ENCODE data around the gene IPO13.

Gene IPO13

DNA sequence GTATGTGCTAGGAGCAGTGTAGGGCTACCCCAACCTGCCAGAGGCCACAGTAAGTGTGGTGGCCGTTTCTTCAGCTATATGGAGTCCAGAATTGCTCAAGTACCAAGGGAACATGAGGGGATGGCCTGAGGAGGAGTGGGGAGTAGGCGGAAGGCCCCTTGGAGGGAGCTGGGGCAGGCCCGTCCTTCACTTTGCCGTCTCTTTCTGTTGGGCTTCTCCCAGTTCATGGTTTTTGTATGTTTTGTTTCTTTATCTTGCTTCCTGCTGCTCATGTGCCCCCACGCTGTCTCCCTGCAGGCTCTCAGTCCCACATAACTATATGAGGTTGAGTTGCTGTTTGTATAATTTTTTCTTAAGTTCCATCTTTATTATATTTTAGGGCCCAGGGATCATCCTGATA is 17.1 kb downstream of the IPO13 start:
- WGBS, 2 experiments, result 92 to 96% methylated on average over 4 to 5 of the region's 5 CpGs
- Histone ChIP-seq H3K4me1 (ENCODE audit: control insufficient read depth, insufficient read depth, low read length) (no peaks in the 10 kb centered on the region), H3K36me3 (ENCODE audit: control insufficient read depth, insufficient read depth, low read length) (no peaks in the 10 kb centered on the region), H3K4me3 (ENCODE audit: insufficient read depth, low read depth, low read length) (no peak overlapping the region), H3K27ac (ENCODE audit: insufficient read depth, low read depth, low read length, poor library complexity, severe bottlenecking) (no peak overlapping the region), H3K9me3 (ENCODE audit: control insufficient read depth, low read length) (no peaks in the 10 kb centered on the region), H3K27me3 (ENCODE audit: control insufficient read depth, insufficient read depth, low read length, poor library complexity, severe bottlenecking) (no peaks in the 10 kb centered on the region)

- H3K4me1 ChIP-seq (ENCODE audit: control insufficient read depth, insufficient read depth, low read length), result no peaks in the 10 kb centered on the region
- H3K36me3 ChIP-seq (ENCODE audit: control insufficient read depth, insufficient read depth, low read length), result no peaks in the 10 kb centered on the region
- H3K4me3 ChIP-seq (ENCODE audit: insufficient read depth, low read depth, low read length), result no peak overlapping the region
- no peak overlapping the region for H3K27ac ChIP-seq (ENCODE audit: insufficient read depth, low read depth, low read length, poor library complexity, severe bottlenecking)
- WGBS, 2 experiments, result 97 to 99% methylated on average over 2 of the region's 3 CpGs
- no peaks in the 10 kb centered on the region for H3K27me3 ChIP-seq (ENCODE audit: control insufficient read depth, insufficient read depth, low read length, poor library complexity, severe bottlenecking)
- no peaks in the 10 kb centered on the region for H3K9me3 ChIP-seq (ENCODE audit: control insufficient read depth, low read length)
Measured at GRCh38 chr1:43965316-43965715, 18.6 kb downstream of the IPO13 start.

GRCh38 chr1:43968348-43968948 is 21.7 kb downstream of the IPO13 start:
- Histone ChIP-seq H3K4me1 (ENCODE audit: control insufficient read depth, insufficient read depth, low read length) (peaks cover 7% of the 10 kb centered on the region), H3K4me3 (ENCODE audit: insufficient read depth, low read depth, low read length) (no peak overlapping the region), H3K9me3 (ENCODE audit: control insufficient read depth, low read length) (no peaks in the 10 kb centered on the region), H3K27me3 (ENCODE audit: control insufficient read depth, insufficient read depth, low read length, poor library complexity, severe bottlenecking) (no peaks in the 10 kb centered on the region), H3K36me3 (ENCODE audit: control insufficient read depth, insufficient read depth, low read length) (no peaks in the 10 kb centered on the region), H3K27ac (ENCODE audit: insufficient read depth, low read depth, low read length, poor library complexity, severe bottlenecking) (no peak overlapping the region)
- 86 to 88% methylated on average over 6 of the region's 6 CpGs for WGBS, 2 experiments

DNA sequence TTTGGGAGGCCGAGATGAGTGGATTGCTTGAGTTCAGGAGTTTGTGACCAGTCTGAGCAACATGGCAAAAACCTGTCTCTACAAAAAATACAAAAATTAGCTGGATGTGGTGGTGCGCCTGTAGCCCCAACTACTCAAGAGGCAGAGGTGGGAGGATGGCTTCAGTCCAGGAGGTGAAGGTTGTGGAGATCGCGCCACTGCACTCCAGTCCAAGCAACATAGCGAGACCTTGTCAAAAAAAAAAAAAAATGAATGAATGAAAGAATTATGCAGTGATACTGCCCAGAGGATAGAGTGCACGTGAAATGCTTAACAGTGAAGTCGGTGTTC is 22.6 kb downstream of the IPO13 start:
- no peak overlapping the region for H3K4me3 ChIP-seq (ENCODE audit: insufficient read depth, low read depth, low read length)
- no peaks in the 10 kb centered on the region for H3K27me3 ChIP-seq (ENCODE audit: control insufficient read depth, insufficient read depth, low read length, poor library complexity, severe bottlenecking)
- WGBS, 2 experiments, result 62 to 67% methylated on average over 7 of the region's 7 CpGs
- peaks cover 7% of the 10 kb centered on the region for H3K4me1 ChIP-seq (ENCODE audit: control insufficient read depth, insufficient read depth, low read length)
- H3K9me3 ChIP-seq (ENCODE audit: control insufficient read depth, low read length), result no peaks in the 10 kb centered on the region
- H3K27ac ChIP-seq (ENCODE audit: insufficient read depth, low read depth, low read length, poor library complexity, severe bottlenecking), result no peak overlapping the region
- H3K36me3 ChIP-seq (ENCODE audit: control insufficient read depth, insufficient read depth, low read length), result no peaks in the 10 kb centered on the region

- WGBS, 2 experiments, result 1% methylated on average over 44 to 47 of the region's 47 CpGs
- Histone ChIP-seq H3K36me3 (ENCODE audit: control insufficient read depth, insufficient read depth, low read length) (no peaks in the 10 kb centered on the region), H3K27ac (ENCODE audit: insufficient read depth, low read depth, low read length, poor library complexity, severe bottlenecking) (no peak within 1 kb of the TSS), H3K4me1 (ENCODE audit: control insufficient read depth, insufficient read depth, low read length) (peaks cover 7% of the 10 kb centered on the region), H3K4me3 (ENCODE audit: insufficient read depth, low read depth, low read length) (peak within 1 kb of the TSS; percentile 97), H3K27me3 (ENCODE audit: control insufficient read depth, insufficient read depth, low read length, poor library complexity, severe bottlenecking) (no peaks in the 10 kb centered on the region), H3K9me3 (ENCODE audit: control insufficient read depth, low read length) (no peaks in the 10 kb centered on the region)
Measured at GRCh38 chr1:43969746-43970466, 23.2 kb downstream of the IPO13 start, which contains the start of gene DPH2. DPH2 (plus strand) TSS chr1:43970010; CDS start chr1:43970176, 166 bp downstream.

DNA sequence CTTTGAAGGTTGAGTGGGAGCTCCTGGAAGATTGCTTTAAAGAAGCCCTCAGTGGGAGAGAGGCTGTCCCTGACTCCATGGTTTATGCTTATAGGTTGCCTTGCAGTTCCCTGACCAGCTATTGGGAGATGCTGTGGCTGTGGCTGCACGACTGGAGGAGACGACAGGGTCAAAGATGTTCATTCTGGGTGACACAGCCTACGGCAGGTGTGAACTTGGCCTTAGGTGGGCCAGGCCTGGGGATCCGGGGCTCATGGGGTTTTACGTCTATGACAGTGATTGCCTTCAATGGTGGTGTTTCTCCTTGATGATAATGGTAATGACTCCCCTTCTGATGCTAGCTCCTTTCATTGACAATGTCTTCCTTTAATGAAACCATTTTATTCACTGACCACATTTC is 23.8 kb downstream of the IPO13 start:
- Histone ChIP-seq H3K27me3 (ENCODE audit: control insufficient read depth, insufficient read depth, low read length, poor library complexity, severe bottlenecking) (no peaks in the 10 kb centered on the region), H3K4me3 (ENCODE audit: insufficient read depth, low read depth, low read length) (peak overlapping the region; percentile 97), H3K27ac (ENCODE audit: insufficient read depth, low read depth, low read length, poor library complexity, severe bottlenecking) (no peak overlapping the region), H3K36me3 (ENCODE audit: control insufficient read depth, insufficient read depth, low read length) (no peaks in the 10 kb centered on the region), H3K9me3 (ENCODE audit: control insufficient read depth, low read length) (no peaks in the 10 kb centered on the region), H3K4me1 (ENCODE audit: control insufficient read depth, insufficient read depth, low read length) (peaks cover 7% of the 10 kb centered on the region)
- WGBS, 2 experiments, result 57 to 63% methylated on average over 5 of the region's 5 CpGs

GRCh38 chr1:43970911-43971310 is 24.2 kb downstream of the IPO13 start:
- Histone ChIP-seq H3K36me3 (ENCODE audit: control insufficient read depth, insufficient read depth, low read length) (no peaks in the 10 kb centered on the region), H3K4me3 (ENCODE audit: insufficient read depth, low read depth, low read length) (peak overlapping the region; percentile 97), H3K27me3 (ENCODE audit: control insufficient read depth, insufficient read depth, low read length, poor library complexity, severe bottlenecking) (no peaks in the 10 kb centered on the region), H3K27ac (ENCODE audit: insufficient read depth, low read depth, low read length, poor library complexity, severe bottlenecking) (no peak overlapping the region), H3K9me3 (ENCODE audit: control insufficient read depth, low read length) (no peaks in the 10 kb centered on the region), H3K4me1 (ENCODE audit: control insufficient read depth, insufficient read depth, low read length) (peaks cover 11% of the 10 kb centered on the region)
- 94 to 95% methylated on average over 9 of the region's 9 CpGs for WGBS, 2 experiments

GRCh38 chr1:43971336-43971980 is 24.7 kb downstream of the IPO13 start:
- Histone ChIP-seq H3K36me3 (ENCODE audit: control insufficient read depth, insufficient read depth, low read length) (peaks cover 4% of the 10 kb centered on the region), H3K9me3 (ENCODE audit: control insufficient read depth, low read length) (no peaks in the 10 kb centered on the region), H3K27me3 (ENCODE audit: control insufficient read depth, insufficient read depth, low read length, poor library complexity, severe bottlenecking) (no peaks in the 10 kb centered on the region), H3K4me3 (ENCODE audit: insufficient read depth, low read depth, low read length) (no peak overlapping the region), H3K4me1 (ENCODE audit: control insufficient read depth, insufficient read depth, low read length) (peaks cover 17% of the 10 kb centered on the region), H3K27ac (ENCODE audit: insufficient read depth, low read depth, low read length, poor library complexity, severe bottlenecking) (no peak overlapping the region)
- 95 to 96% methylated on average over 17 of the region's 17 CpGs for WGBS, 2 experiments

DNA sequence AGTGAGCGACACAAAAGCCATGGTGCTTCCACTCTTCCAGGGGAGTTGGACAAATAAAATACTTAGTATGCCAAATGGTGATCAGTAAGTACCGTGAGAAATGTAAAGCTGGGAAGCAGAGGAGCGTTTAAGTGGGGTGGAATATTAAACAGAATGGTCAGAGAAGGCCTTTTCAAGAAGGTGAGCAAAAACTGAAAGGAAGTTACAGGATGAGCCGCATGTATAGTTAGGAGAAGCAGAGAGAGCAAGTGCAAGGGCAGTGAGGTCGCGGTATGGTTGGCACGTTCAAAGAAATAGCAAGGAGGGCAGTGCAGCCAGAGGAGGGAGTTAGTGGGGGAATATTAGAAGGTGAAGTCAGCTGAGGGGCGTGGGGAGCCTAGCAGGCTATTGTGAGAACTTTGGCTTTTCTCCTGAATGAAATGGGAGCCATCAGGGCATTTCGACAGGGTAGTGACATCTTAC is 27.3 kb downstream of the IPO13 start:
- Histone ChIP-seq H3K4me1 (ENCODE audit: control insufficient read depth, insufficient read depth, low read length) (peaks cover 23% of the 10 kb centered on the region), H3K4me3 (ENCODE audit: insufficient read depth, low read depth, low read length) (peak overlapping the region; percentile 93), H3K36me3 (ENCODE audit: control insufficient read depth, insufficient read depth, low read length) (peaks cover 18% of the 10 kb centered on the region), H3K27ac (ENCODE audit: insufficient read depth, low read depth, low read length, poor library complexity, severe bottlenecking) (no peak overlapping the region), H3K27me3 (ENCODE audit: control insufficient read depth, insufficient read depth, low read length, poor library complexity, severe bottlenecking) (no peaks in the 10 kb centered on the region), H3K9me3 (ENCODE audit: control insufficient read depth, low read length) (no peaks in the 10 kb centered on the region)
- 44 to 46% methylated on average over 9 of the region's 9 CpGs for WGBS, 2 experiments

DNA sequence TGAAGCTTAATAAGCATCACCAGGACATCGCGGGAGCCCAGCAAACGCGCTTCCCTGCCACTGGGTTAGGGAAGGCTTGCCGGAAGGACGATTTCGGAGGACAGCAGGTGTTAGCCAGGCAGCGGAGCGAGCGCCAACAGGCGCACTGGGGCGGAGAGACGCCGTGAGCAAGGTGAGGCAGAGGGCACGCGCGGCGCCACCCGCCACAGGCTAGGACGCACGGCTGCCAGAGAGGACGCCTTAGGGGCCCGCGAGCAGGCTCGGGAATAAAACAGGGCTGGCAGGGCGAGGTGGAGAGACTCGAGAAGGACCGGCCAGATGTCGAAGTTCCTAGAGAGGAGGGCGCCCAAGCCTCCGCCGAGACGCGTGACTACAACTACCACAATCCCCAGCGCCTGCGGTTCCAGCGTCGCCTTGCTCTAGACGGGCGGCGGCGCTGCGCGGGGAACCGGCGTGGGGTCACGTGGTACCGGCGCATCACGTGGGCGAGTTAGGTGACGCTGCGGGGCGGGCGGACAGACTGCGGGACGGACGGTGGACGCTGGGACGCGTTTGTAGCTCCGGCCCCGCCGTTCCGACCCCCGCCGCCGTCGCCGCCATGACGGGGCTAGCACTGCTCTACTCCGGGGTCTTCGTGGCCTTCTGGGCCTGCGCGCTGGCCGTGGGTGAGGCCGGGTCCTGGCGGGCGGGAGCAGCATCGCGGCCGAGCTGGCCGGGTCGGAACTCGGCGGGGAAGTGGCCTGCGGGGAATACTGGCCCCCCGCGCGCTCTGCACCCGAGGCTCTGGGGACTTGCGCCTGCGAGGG is 27.9 kb downstream of the IPO13 start, which contains the start of gene ATP6V0B:
Gene ATP6V0B, plus strand, starts transcription at position 518 of the 806 bp plus-strand sequence. Its CDS starts 81 bp downstream, at position 599.
- H3K27ac ChIP-seq (ENCODE audit: insufficient read depth, low read depth, low read length, poor library complexity, severe bottlenecking), result peak within 1 kb of the TSS; percentile 31
- 0 to 1% methylated on average over 93 of the region's 93 CpGs for WGBS, 2 experiments
- H3K27me3 ChIP-seq (ENCODE audit: control insufficient read depth, insufficient read depth, low read length, poor library complexity, severe bottlenecking), result no peaks in the 10 kb centered on the region
- H3K9me3 ChIP-seq (ENCODE audit: control insufficient read depth, low read length), result no peaks in the 10 kb centered on the region
- peaks cover 18% of the 10 kb centered on the region for H3K36me3 ChIP-seq (ENCODE audit: control insufficient read depth, insufficient read depth, low read length)
- peaks cover 23% of the 10 kb centered on the region for H3K4me1 ChIP-seq (ENCODE audit: control insufficient read depth, insufficient read depth, low read length)
- peak within 1 kb of the TSS; percentile 93 for H3K4me3 ChIP-seq (ENCODE audit: insufficient read depth, low read depth, low read length)

All from ectodermal cell (in vitro differentiated cells).